SK-N-SH treated with all-trans-retinoic acid at 6 μM for 48 hours (cell line): ENCODE measurements around the gene PRDM7.

ENCODE experiments used
- ARNTL ChIP-seq: fragments of 450-650 bp; formaldehyde crosslinking; IDR thresholded peaks from 2 replicates; pipeline ENCODE4 v1.5.0; 2020; ENCODE audit warnings: low read depth, mild to moderate bottlenecking, moderate library complexity, borderline replicate concordance
- BACH2 ChIP-seq: fragments of 250-450 bp; sonication (Bioruptor Pico); IDR thresholded peaks from 2 replicates; pipeline ENCODE4 v1.9.0; 2021; ENCODE audit warnings: mild to moderate bottlenecking, borderline replicate concordance
- CSDC2 ChIP-seq: fragments of 250-450 bp; sonication (Bioruptor Pico); IDR thresholded peaks from 2 replicates; pipeline ENCODE4 v1.5.0; 2020; ENCODE audit warnings: mild to moderate bottlenecking, moderate library complexity
- ESRRG ChIP-seq: fragments of 250-450 bp; sonication (Bioruptor Pico); IDR thresholded peaks from 2 replicates; pipeline ENCODE4 v1.6.1; 2021; ENCODE audit warnings: mild to moderate bottlenecking
- PATZ1 ChIP-seq: fragments of 250-450 bp; sonication (Bioruptor Pico); IDR thresholded peaks from 2 replicates; pipeline ENCODE4 v1.8.0; 2020; ENCODE audit warnings: mild to moderate bottlenecking, moderate library complexity, borderline replicate concordance
- TOX ChIP-seq: fragments of 250-450 bp; sonication (Bioruptor Pico); IDR thresholded peaks from 2 replicates; pipeline ENCODE4 v1.8.0; 2021; ENCODE audit warnings: mild to moderate bottlenecking, moderate library complexity, borderline replicate concordance
- ZC3H10 ChIP-seq: fragments of 250-450 bp; sonication (Bioruptor Pico); IDR thresholded peaks from 2 replicates; pipeline ENCODE4 v1.5.1; 2021; ENCODE audit warnings: mild to moderate bottlenecking, moderate library complexity
- ZFP3 ChIP-seq: fragments of 250-450 bp; sonication (Bioruptor Pico); IDR thresholded peaks from 2 replicates; pipeline ENCODE4 v1.5.0; 2020; ENCODE audit warnings: mild to moderate bottlenecking, moderate library complexity
- ZFP30 ChIP-seq: fragments of 450-650 bp; formaldehyde crosslinking; IDR thresholded peaks from 2 replicates; pipeline ENCODE4 v1.5.0; 2022; ENCODE audit warnings: mild to moderate bottlenecking, moderate library complexity
- ZNF8 ChIP-seq: fragments of 450-650 bp; formaldehyde crosslinking; IDR thresholded peaks from 2 replicates; pipeline ENCODE4 v1.5.0; 2020; ENCODE audit warnings: mild to moderate bottlenecking, moderate library complexity

- TF ChIP-seq ESRRG (CRISPR knock-in tag), result no peak
- TF ChIP-seq ARNTL (CRISPR knock-in tag), result no peak
- no peak for TF ChIP-seq ZNF8 (CRISPR knock-in tag)
- TF ChIP-seq ZC3H10 (CRISPR knock-in tag), result no peak
- no peak for TF ChIP-seq BACH2 (CRISPR knock-in tag)
- peak; percentile 90 for TF ChIP-seq ZFP3 (CRISPR knock-in tag)
- no peak for TF ChIP-seq ZFP30
- no peak for TF ChIP-seq PATZ1 (CRISPR knock-in tag)
- TF ChIP-seq TOX (CRISPR knock-in tag), result no peak
- TF ChIP-seq CSDC2 (CRISPR knock-in tag), result no peak
Measured at GRCh38 chr16:90018652-90019542, 58.2 kb downstream of the PRDM7 start, which contains the start of gene DBNDD1.
